Spleen (tissue), 11 donors: ENCODE measurements around the gene TPST2. TPM values are rescaled to one million over a fixed set of nuclear protein-coding genes. Genes with fewer than 3 reads are reported as not detected.
A peak's percentile ranks its signal among the peaks of the same experiment; 100 is the strongest.

ENCODE experiments used
- DNase-seq: peaks from one replicate; pipeline ENCODE4 v3.0.0-alpha.2; 2020
- H3K27ac ChIP-seq, 8 donors: fragments of 200-600 bp; sonication (generic) in 7 of 8; 1 replicate in 4 of 8; 2 replicates in 4 of 8; pipeline versions ENCODE4 v1.5.0 to v1.8.0; 2016 to 2021; ENCODE audit warnings: inconsistent platforms in 4 of 8, mild to moderate bottlenecking in 4 of 8, moderate library complexity in 1 of 8
- H3K27me3 ChIP-seq, 7 donors: fragments of 200-600 bp; sonication (generic) in 6 of 7; replicated peaks in 1 of 7; 1 replicate in 4 of 7; 2 replicates in 3 of 7; pipeline versions ENCODE4 v1.5.0 to v1.8.0; 2016 to 2021; ENCODE audit warnings: inconsistent platforms in 3 of 7, mild to moderate bottlenecking in 1 of 7
- H3K36me3 ChIP-seq, 6 donors: fragments of 200-600 bp; sonication (generic) in 5 of 6; 1 replicate in 4 of 6; 2 replicates in 2 of 6; pipeline versions ENCODE4 v1.5.0 to v1.8.0; 2016 to 2021; ENCODE audit warnings: inconsistent platforms in 2 of 6
- H3K4me1 ChIP-seq, 6 donors: fragments of 200-600 bp; sonication (generic) in 5 of 6; 1 replicate in 3 of 6; 2 replicates in 3 of 6; pipeline versions ENCODE4 v1.5.0 to v1.8.0; 2016 to 2021; ENCODE audit warnings: inconsistent platforms in 3 of 6
- H3K4me3 ChIP-seq, 8 donors: fragments of 200-600 bp; sonication (generic) in 7 of 8; 1 replicate in 4 of 8; 2 replicates in 4 of 8; pipeline versions ENCODE4 v1.5.0 to v1.8.0; 2016 to 2021; ENCODE audit warnings: inconsistent platforms in 4 of 8, mild to moderate bottlenecking in 4 of 8, moderate library complexity in 2 of 8
- H3K9me3 ChIP-seq, 8 donors: fragments of 200-600 bp; sonication (generic) in 7 of 8; 1 replicate in 4 of 8; 2 replicates in 4 of 8; pipeline versions ENCODE4 v1.5.0 to v1.8.0; 2016 to 2021; ENCODE audit warnings: inconsistent platforms in 4 of 8
- CTCF ChIP-seq, 11 experiments: fragments of 200-600 bp in 7 of 11; fragments of 450-650 bp in 4 of 11; sonication (generic) in 4 of 11; IDR thresholded peaks in 8 of 11; conservative IDR thresholded peaks in 3 of 11; 1 replicate in 7 of 11; 2 replicates in 4 of 11; pipeline versions ENCODE4 v1.4.0 to v1.8.0; 2016 to 2021; ENCODE audit warnings: antibody characterized with exemption in 11 of 11, inconsistent platforms in 4 of 11, mild to moderate bottlenecking in 1 of 11
- POLR2A ChIP-seq, 3 donors: fragments of 450-650 bp; IDR thresholded peaks; one replicate each; pipeline ENCODE4 v1.5.1; 2017; ENCODE audit warnings: antibody characterized with exemption in 3 of 3, mild to moderate bottlenecking in 1 of 3
- POLR2AphosphoS5 ChIP-seq, 3 donors: sonication (generic); formaldehyde crosslinking; IDR thresholded peaks; one replicate each; pipeline ENCODE4 v1.5.1; 2017; ENCODE audit warnings: antibody characterized with exemption in 3 of 3
- WGBS, 5 donors: extraction: QIAGEN DNeasy Blood & Tissue Kit in 3 of 5; methylation state at CpG; one replicate each; pipeline versions ENCODE4 v1.1.5 to v1.1.7; 2013 to 2018; 5-methylcytosine and 5-hydroxymethylcytosine counted together
- intact Hi-C: fragments of 100-400 bp; cut with DNase I; formaldehyde crosslinking; loops from one replicate; pipeline ENCODE4 v1.15.0; 2023; ENCODE audit warnings: low total_unique reads
- polyA plus RNA-seq, 3 donors: library from polyadenylated mRNA; stranded (reverse); fragments of 200-250 nt; gene quantifications; one replicate each; pipeline ENCODE4 v1.2.1, GENCODE V29; 2013
- total RNA-seq, 7 donors: library from RNA; depleted of rRNA in 3 of 7; stranded (reverse); fragments of >200 nt in 3 of 7; fragmentation: NEBNext Ultra II Directional in 4 of 7; extraction: Animal tissue kit (Norgen Biotek cat#: 25700) in 4 of 7; gene quantifications; one replicate each; pipeline versions ENCODE4 v1.1.0 to v1.2.1, GENCODE V29; 2016 to 2021
- donor health status: healthy with polysubstance abuse.
- donor health status: DM: no; HTN: no; CAD: no; lungs with moderate emphysema.
- donor health status: DM: no; HTN: no; CAD: no.
- donor health status: Bipolar disorder and iron deficiency.
- donor health status: healthy.
- donor health status: DM: no; HTN: no; CAD: no.
- donor health status: DM: yes; HTN: yes; CAD: no.

Gene TPST2
- total and polyA plus RNA-seq, 10 donors: 14.6 to 119 (median 54.3) TPM

- no peak for TF ChIP-seq POLR2AphosphoS5 (IDR thresholded peaks at IDR 0.05)
- TF ChIP-seq POLR2A (IDR thresholded peaks at IDR 0.05): no peak
- TF ChIP-seq CTCF (IDR thresholded peaks at IDR 0.05 in 8 of 11, conservative IDR thresholded peaks at IDR 0.05 in 3 of 11): no peak
- Histone ChIP-seq H3K27me3 (no peaks in the 10 kb centered on the region), H3K27ac (peak overlapping the region in 3 of 8 donors; percentile 10 to 98 (median 93)), H3K36me3 (peaks cover 0 to 41% (median 10%) of the 10 kb centered on the region in 6 donors), H3K4me1 (peaks cover 55 to 91% (median 86%) of the 10 kb centered on the region in 6 donors), H3K4me3 (peak overlapping the region in 1 of 8 donors; percentile 93), H3K9me3 (no peaks in the 10 kb centered on the region)
- intact Hi-C loops: loop anchor here (10.0 kb wide), 1 partner anchor 183 kb away; no protein-coding TSS in a partner anchor
- 41 to 48% (median 43%) methylated on average over 5 of the region's 5 CpGs for WGBS, 5 donors
- DNase-seq: no peak
Measured at GRCh38 chr22:26482161-26482560, 107.8 kb downstream of the TPST2 start.

- H3K4me3 ChIP-seq: no peak overlapping the region
- H3K4me1 ChIP-seq: peaks cover 55 to 95% (median 87%) of the 10 kb centered on the region in 6 donors
- DNase-seq: no peak
- 56 to 68% (median 62%) methylated on average over 4 of the region's 4 CpGs for WGBS, 5 donors
- H3K27me3 ChIP-seq: no peaks in the 10 kb centered on the region
- H3K9me3 ChIP-seq: no peaks in the 10 kb centered on the region
- peaks cover 0 to 41% (median 11%) of the 10 kb centered on the region in 6 donors for H3K36me3 ChIP-seq
- intact Hi-C loops: loop anchor here (10.0 kb wide), 1 partner anchor 183 kb away; no protein-coding TSS in a partner anchor
- TF ChIP-seq CTCF (IDR thresholded peaks at IDR 0.05 in 8 of 11, conservative IDR thresholded peaks at IDR 0.05 in 3 of 11) (no peak), POLR2AphosphoS5 (IDR thresholded peaks at IDR 0.05) (no peak), POLR2A (IDR thresholded peaks at IDR 0.05) (no peak)
- H3K27ac ChIP-seq: peak overlapping the region in 3 of 8 donors; percentile 10 to 98 (median 16)
Measured at GRCh38 chr22:26481694-26482093, 108.2 kb downstream of the TPST2 start.

GRCh38 chr22:26481112-26481693, 108.7 kb downstream of the TPST2 start:
- H3K9me3 ChIP-seq: no peaks in the 10 kb centered on the region
- intact Hi-C loops: loop anchor here (10.0 kb wide), 1 partner anchor 184 kb away; no protein-coding TSS in a partner anchor
- TF ChIP-seq POLR2A (IDR thresholded peaks at IDR 0.05): no peak
- no peak for TF ChIP-seq POLR2AphosphoS5 (IDR thresholded peaks at IDR 0.05)
- TF ChIP-seq CTCF (IDR thresholded peaks at IDR 0.05 in 8 of 11, conservative IDR thresholded peaks at IDR 0.05 in 3 of 11): no peak
- peaks cover 0 to 41% (median 15%) of the 10 kb centered on the region in 6 donors for H3K36me3 ChIP-seq
- DNase-seq: no peak
- WGBS, 5 donors: 66 to 78% (median 74%) methylated on average over 6 of the region's 6 CpGs
- H3K27ac ChIP-seq: peak overlapping the region in 3 of 8 donors; percentile 10 to 98 (median 16)
- H3K4me3 ChIP-seq: peak overlapping the region in 1 of 8 donors; percentile 0
- H3K4me1 ChIP-seq: peaks cover 55 to 95% (median 85%) of the 10 kb centered on the region in 6 donors
- no peaks in the 10 kb centered on the region for H3K27me3 ChIP-seq

GRCh38 chr22:26480611-26480932, 109.4 kb downstream of the TPST2 start:
- H3K27me3 ChIP-seq: no peaks in the 10 kb centered on the region
- whole genome bisulfite sequencing, 5 donors: 69 to 87% (median 80%) methylated on average over 2 of the region's 2 CpGs
- H3K4me1 ChIP-seq: peaks cover 55 to 95% (median 80%) of the 10 kb centered on the region in 6 donors
- intact Hi-C loops: loop anchor here (10.0 kb wide), 1 partner anchor 184 kb away; no protein-coding TSS in a partner anchor
- H3K9me3 ChIP-seq: no peaks in the 10 kb centered on the region
- no peak for DNase-seq
- TF ChIP-seq CTCF (IDR thresholded peaks at IDR 0.05 in 8 of 11, conservative IDR thresholded peaks at IDR 0.05 in 3 of 11) (no peak), POLR2AphosphoS5 (IDR thresholded peaks at IDR 0.05) (no peak), POLR2A (IDR thresholded peaks at IDR 0.05) (no peak)
- peaks cover 0 to 41% (median 18%) of the 10 kb centered on the region in 6 donors for H3K36me3 ChIP-seq
- peak overlapping the region in 1 of 8 donors; percentile 53 for H3K4me3 ChIP-seq
- peak overlapping the region in 3 of 8 donors; percentile 47 to 98 (median 58) for H3K27ac ChIP-seq
